ENCODE measurements around the gene TBC1D24. TPM values are rescaled to one million over a fixed set of nuclear protein-coding genes. Genes with fewer than 3 reads are reported as not detected.
A peak's percentile ranks its signal among the peaks of the same experiment; 100 is the strongest.
"Not testable (repeated sequence)": the region's sequence is repeated elsewhere in the genome, so short reads cannot be mapped to it uniquely, and the experiment has no call there.

Gene TBC1D24
- total and polyA plus RNA-seq, 9 of the 15 experiments (the other 6 are each of a cell fraction or from before 2014, with no cell fraction given) = 1.7 to 22.6 (median 7.2) TPM

GRCh38 chr16:2533142-2533755 lies 58.3 kb downstream of the TBC1D24 start:
- H3K79me2 ChIP-seq (ENCODE audit: control insufficient read depth, insufficient read depth, low read length); H3K27me3 ChIP-seq (ENCODE audit: control insufficient read depth in 2 of 2, insufficient read depth in 2 of 2, low read length in 2 of 2); H3K9me1 ChIP-seq (ENCODE audit: control insufficient read depth, insufficient read depth, low read length); ATAC-seq; intact Hi-C loops (cut with micrococcal nuclease); BruUV-seq (replicated peaks); H3K9me3 ChIP-seq (replicated peaks; ENCODE audit: control insufficient read depth, insufficient read depth, low read depth, low read length); in situ Hi-C loops (cut with MboI); DNase-seq (ENCODE audit: extremely low read depth in 1 of 4, low spot score in 3 of 4); H4K20me1 ChIP-seq (replicated peaks; ENCODE audit: control insufficient read depth, insufficient read depth, low read length); CTCF ChIA-PET (ENCODE audit: low intra/inter-chr PET ratio): not testable (repeated sequence)
- 0 out of 2 replicates have a peak, but pooled peaks have one; percentile 4 for TF ChIP-seq ETV5 (CRISPR knock-in tag; IDR thresholded peaks at IDR 0.05; ENCODE audit: low read depth)
- peak; percentile 68 for TF ChIP-seq ZNF384 (IDR thresholded peaks at IDR 0.05; ENCODE audit: low read depth, low read length)
- 0 out of 2 replicates have a peak, but pooled peaks have one; percentile 13 for TF ChIP-seq L3MBTL2 (IDR thresholded peaks at IDR 0.05)
- peak in 1 of 2 experiments; percentile 52; a peak in 2 of 4 replicates for TF ChIP-seq NRF1 (conservative IDR thresholded peaks at IDR 0.05 in 1 of 2, IDR thresholded peaks at IDR 0.05 in 1 of 2)
- H3K4me3 ChIP-seq = peak overlapping the region; percentile 51; the same call in 1 of the 2 replicates
- WGBS (ENCODE audit: insufficient coverage, low coverage, missing lambda C conversion rate) = 50% methylated on average over 9 of the region's 16 CpGs
- H3K4me2 ChIP-seq (ENCODE audit: insufficient read depth, low read length) = peak overlapping the region; percentile 79
- peak overlapping the region; percentile 94 for H2AFZ ChIP-seq (ENCODE audit: low read depth, low read length)
- H3K4me1 ChIP-seq (replicated peaks in 1 of 2; ENCODE audit: control insufficient read depth in 2 of 2, insufficient read depth in 2 of 2, low read length in 2 of 2) = peaks cover 15 to 66% of the 10 kb centered on the region in 2 experiments; a peak in 4 of 5 replicates
- H3K36me3 ChIP-seq (ENCODE audit: control insufficient read depth, insufficient read depth, low read length) = peaks cover 28% of the 10 kb centered on the region; the same call in 2 of the 3 replicates
- FAIRE-seq = peak; percentile 69
- peak overlapping the region; percentile 48 for H3K27ac ChIP-seq (ENCODE audit: extremely low read depth, low read depth, low read length)
- POLR2A ChIA-PET = interaction anchor here (1.1 to 3.8 kb wide), 3 partner anchors 12 to 18 kb away, joined by 3 to 45 read pairs (median 7); partner anchors contain the start of gene AMDHD2
- peak overlapping the region; percentile 75 to 93; a peak in 3 of 4 replicates for H3K9ac ChIP-seq (ENCODE audit: insufficient read depth in 1 of 2, low read depth in 2 of 2, low read length in 2 of 2)

GRCh38 chr16:2533912-2534311 lies 59.0 kb downstream of the TBC1D24 start:
- 0 out of 2 replicates have a peak, but pooled peaks have one; percentile 24 for TF ChIP-seq POLR2G (IDR thresholded peaks at IDR 0.05; ENCODE audit: low read depth, low read length)
- TF ChIP-seq EGR1 (conservative IDR thresholded peaks at IDR 0.05) = no peak
- TF ChIP-seq ZNF121 (CRISPR knock-in tag; conservative IDR thresholded peaks at IDR 0.05) = peak; percentile 95
- CTCF ChIA-PET (ENCODE audit: low intra/inter-chr PET ratio) = no interaction called here
- no peak for FAIRE-seq
- Histone ChIP-seq H3K27ac (ENCODE audit: extremely low read depth, low read depth, low read length) (no peak overlapping the region), H3K4me2 (ENCODE audit: insufficient read depth, low read length) (no peak overlapping the region), H3K4me1 (replicated peaks in 1 of 2; ENCODE audit: control insufficient read depth in 2 of 2, insufficient read depth in 2 of 2, low read length in 2 of 2) (peaks cover 15 to 60% of the 10 kb centered on the region in 2 experiments; a peak in 4 of 5 replicates), H4K20me1 (replicated peaks; ENCODE audit: control insufficient read depth, insufficient read depth, low read length) (no peaks in the 10 kb centered on the region), H3K9ac (ENCODE audit: insufficient read depth in 1 of 2, low read depth in 2 of 2, low read length in 2 of 2) (no peak overlapping the region), H3K27me3 (ENCODE audit: control insufficient read depth in 2 of 2, insufficient read depth in 2 of 2, low read length in 2 of 2) (no peaks in the 10 kb centered on the region), H2AFZ (ENCODE audit: low read depth, low read length) (no peak overlapping the region), H3K79me2 (ENCODE audit: control insufficient read depth, insufficient read depth, low read length) (peaks cover 6% of the 10 kb centered on the region), H3K9me1 (ENCODE audit: control insufficient read depth, insufficient read depth, low read length) (peaks cover 3% of the 10 kb centered on the region), H3K9me3 (replicated peaks; ENCODE audit: control insufficient read depth, insufficient read depth, low read depth, low read length) (no peaks in the 10 kb centered on the region), H3K4me3 (no peak overlapping the region), H3K36me3 (ENCODE audit: control insufficient read depth, insufficient read depth, low read length) (peaks cover 21% of the 10 kb centered on the region; the same call in 2 of the 3 replicates)
- WGBS (ENCODE audit: insufficient coverage, low coverage, missing lambda C conversion rate) = 93% methylated on average over 11 of the region's 11 CpGs
- intact Hi-C loops (cut with micrococcal nuclease) = no loop called here
- in situ Hi-C loops (cut with MboI) = no loop called here
- BruUV-seq (replicated peaks) = no TSS peak
- no peak for ATAC-seq
- no peak for DNase-seq (ENCODE audit: extremely low read depth in 1 of 4, low spot score in 3 of 4)
- POLR2A ChIA-PET = interaction anchor here (1.1 to 3.8 kb wide), 2 partner anchors 13 to 19 kb away, joined by 3 to 45 read pairs; partner anchors contain the start of gene AMDHD2
